ENCODE data around the gene KRTAP19-8. TPM values are rescaled to one million over a fixed set of nuclear protein-coding genes. Genes with fewer than 3 reads are reported as not detected.

KRTAP19-8 gene
- total RNA-seq, 1 donor from 2014 or later = not detected

- Mint-ChIP-seq H3K27ac (no peak overlapping the region), H3K36me3 (no peaks in the 10 kb centered on the region), H3K4me3 (no peak overlapping the region), H3K9me3 (no peaks in the 10 kb centered on the region), H3K4me1 (no peaks in the 10 kb centered on the region), H3K27me3 (ENCODE audit: insufficient read depth, low read depth) (peaks cover 6% of the 10 kb centered on the region)
- Histone ChIP-seq H3K9ac (no peak overlapping the region), H3K79me2 (ENCODE audit: low read depth) (no peaks in the 10 kb centered on the region), H3K4me2 (no peak overlapping the region), H2AFZ (replicated peaks) (no peak overlapping the region), H3K9me3 (ENCODE audit: low read depth) (no peaks in the 10 kb centered on the region), H3K27ac (no peak overlapping the region), H4K20me1 (ENCODE audit: low read depth) (no peaks in the 10 kb centered on the region), H3K4me3 (no peak overlapping the region), H3K4me1 (no peaks in the 10 kb centered on the region), H3K27me3 (no peaks in the 10 kb centered on the region), H3K36me3 (no peaks in the 10 kb centered on the region), H3F3A (ENCODE audit: low read depth) (no peaks in the 10 kb centered on the region)
- no peak for DNase-seq (ENCODE audit: low spot score)
- TF ChIP-seq EZH2phosphoT487 (IDR thresholded peaks at IDR 0.05) = no peak
- TF ChIP-seq CTCF (IDR thresholded peaks at IDR 0.05) = no peak
- TF ChIP-seq EZH2 (IDR thresholded peaks at IDR 0.05) = no peak
Observed at GRCh38 chr21:31078796-31079195, 40.5 kb upstream of the KRTAP19-8 start.

GRCh38 chr21:31078216-31078615, 39.9 kb upstream of the KRTAP19-8 start:
- no peaks in the 10 kb centered on the region for H3K36me3 Mint-ChIP-seq

GRCh38 chr21:31075848-31076247, 37.6 kb upstream of the KRTAP19-8 start:
- no peaks in the 10 kb centered on the region for H3K27me3 ChIP-seq
- no peak overlapping the region for H2AFZ ChIP-seq (replicated peaks)
- DNase-seq (ENCODE audit: low spot score) = no peak
- H4K20me1 ChIP-seq (ENCODE audit: low read depth) = no peaks in the 10 kb centered on the region
- H3K4me2 ChIP-seq = no peak overlapping the region
- H3K4me1 Mint-ChIP-seq = no peaks in the 10 kb centered on the region
- no peak overlapping the region for H3K4me3 ChIP-seq
- no peak overlapping the region for H3K9ac ChIP-seq
- no peaks in the 10 kb centered on the region for H3K36me3 ChIP-seq
- no peak overlapping the region for H3K27ac ChIP-seq
- H3K79me2 ChIP-seq (ENCODE audit: low read depth) = no peaks in the 10 kb centered on the region
- no peaks in the 10 kb centered on the region for H3K9me3 Mint-ChIP-seq
- no peaks in the 10 kb centered on the region for H3K9me3 ChIP-seq (ENCODE audit: low read depth)
- no peak overlapping the region for H3K27ac Mint-ChIP-seq
- no peaks in the 10 kb centered on the region for H3K36me3 Mint-ChIP-seq
- H3F3A ChIP-seq (ENCODE audit: low read depth) = no peaks in the 10 kb centered on the region
- peaks cover 9% of the 10 kb centered on the region for H3K4me1 ChIP-seq
- TF ChIP-seq EZH2 (IDR thresholded peaks at IDR 0.05) (no peak), EZH2phosphoT487 (IDR thresholded peaks at IDR 0.05) (no peak), CTCF (IDR thresholded peaks at IDR 0.05) (no peak)
- H3K4me3 Mint-ChIP-seq = no peak overlapping the region
- peaks cover 2% of the 10 kb centered on the region for H3K27me3 Mint-ChIP-seq (ENCODE audit: insufficient read depth, low read depth)

More at GRCh38 chr21:31078216-31078615, 39.9 kb upstream of the KRTAP19-8 start:
- H3K9me3 Mint-ChIP-seq = no peaks in the 10 kb centered on the region
- no peaks in the 10 kb centered on the region for H3K9me3 ChIP-seq (ENCODE audit: low read depth)
- TF ChIP-seq EZH2phosphoT487 (IDR thresholded peaks at IDR 0.05) = no peak
- TF ChIP-seq CTCF (IDR thresholded peaks at IDR 0.05) = no peak
- no peak for TF ChIP-seq EZH2 (IDR thresholded peaks at IDR 0.05)
- H3K27ac ChIP-seq = no peak overlapping the region
- H3K27me3 ChIP-seq = no peaks in the 10 kb centered on the region
- H3K4me2 ChIP-seq = no peak overlapping the region
- peaks cover 6% of the 10 kb centered on the region for H3K27me3 Mint-ChIP-seq (ENCODE audit: insufficient read depth, low read depth)
- no peaks in the 10 kb centered on the region for H3K4me1 Mint-ChIP-seq
- H4K20me1 ChIP-seq (ENCODE audit: low read depth) = no peaks in the 10 kb centered on the region
- H3F3A ChIP-seq (ENCODE audit: low read depth) = no peaks in the 10 kb centered on the region
- H3K27ac Mint-ChIP-seq = no peak overlapping the region
- no peak overlapping the region for H3K9ac ChIP-seq
- H3K4me1 ChIP-seq = no peaks in the 10 kb centered on the region
- H3K36me3 ChIP-seq = no peaks in the 10 kb centered on the region
- no peak overlapping the region for H3K4me3 ChIP-seq
- no peak for DNase-seq (ENCODE audit: low spot score)
- H3K4me3 Mint-ChIP-seq = no peak overlapping the region
- H2AFZ ChIP-seq (replicated peaks) = no peak overlapping the region
- no peaks in the 10 kb centered on the region for H3K79me2 ChIP-seq (ENCODE audit: low read depth)

All from neural progenitor cell (in vitro differentiated cells).